ENCODE data around the gene DNAJA4.

- no peak for TF ChIP-seq ZNF335 (tag by site-specific recombination; conservative IDR thresholded peaks at IDR 0.05)
- TF ChIP-seq CTCF (tag by site-specific recombination; IDR thresholded peaks at IDR 0.05), result no peak
- no peak for TF ChIP-seq SCRT1 (tag by site-specific recombination; IDR thresholded peaks at IDR 0.05; ENCODE audit: borderline replicate concordance)
- no peak for TF ChIP-seq ZNF23 (tag by site-specific recombination; IDR thresholded peaks at IDR 0.05; ENCODE audit: borderline replicate concordance)
- no peak for TF ChIP-seq ZNF518A (tag by site-specific recombination; conservative IDR thresholded peaks at IDR 0.05; ENCODE audit: low read depth)
- TF ChIP-seq ZNF239 (tag by site-specific recombination; IDR thresholded peaks at IDR 0.05), result no peak
Observed at GRCh38 chr15:78234515-78235040, 29.8 kb upstream of the DNAJA4 start, which contains the start of gene ACSBG1.

All from HEK293 (cell line).